Esophagus squamous epithelium (tissue), 5 donors: Measurements from ENCODE around the gene MYBPC3. TPM values are rescaled to one million over a fixed set of nuclear protein-coding genes. Genes with fewer than 3 reads are reported as not detected.

Experiments used
- DNase-seq: peaks from one replicate; lab custom pipeline; 2025; lab: John Stamatoyannopoulos, UW
- H3K27ac ChIP-seq, 4 donors: fragments of 200-600 bp; sonication (generic); one replicate each; pipeline ENCODE4 v1.5.1; 2016 to 2019; ENCODE audit warnings: mild to moderate bottlenecking in 1 of 4
- H3K27me3 ChIP-seq, 4 donors: fragments of 200-600 bp; sonication (generic); 1 replicate in 3 of 4; 2 replicates in 1 of 4; pipeline versions ENCODE4 v1.5.1 to v1.6.0; 2017 to 2021; ENCODE audit warnings: antibody characterized with exemption in 1 of 4
- H3K36me3 ChIP-seq, 3 donors: fragments of 200-600 bp; sonication (generic); one replicate each; pipeline ENCODE4 v1.5.1; 2016 to 2019
- H3K4me1 ChIP-seq, 3 donors: fragments of 200-600 bp; sonication (generic); one replicate each; pipeline ENCODE4 v1.5.1; 2017 to 2019
- H3K4me3 ChIP-seq, 4 donors: fragments of 200-600 bp; sonication (generic); 1 replicate in 3 of 4; 2 replicates in 1 of 4; pipeline ENCODE4 v1.5.1; 2016 to 2019; ENCODE audit warnings: mild to moderate bottlenecking in 2 of 4, moderate library complexity in 1 of 4
- H3K9me3 ChIP-seq, 3 donors: fragments of 200-600 bp; sonication (generic); one replicate each; pipeline ENCODE4 v1.5.1; 2016 to 2019
- CTCF ChIP-seq, 6 experiments: fragments of 450-650 bp in 4 of 6; fragments of 200-600 bp in 2 of 6; sonication (generic) in 2 of 6; IDR thresholded peaks; one replicate each; pipeline ENCODE4 v1.5.1; 2016 to 2019; ENCODE audit warnings: antibody characterized with exemption in 6 of 6, mild to moderate bottlenecking in 4 of 6, moderate library complexity in 4 of 6
- POLR2A ChIP-seq, 4 donors: fragments of 450-650 bp; IDR thresholded peaks; one replicate each; pipeline ENCODE4 v1.6.1; 2017; ENCODE audit warnings: antibody characterized with exemption in 4 of 4, mild to moderate bottlenecking in 4 of 4, moderate library complexity in 3 of 4
- WGBS, 2 donors: methylation state at CpG; one replicate each; pipeline ENCODE4 v1.1.5; 2018; 5-methylcytosine and 5-hydroxymethylcytosine counted together
- intact Hi-C: fragments of 100-400 bp; cut with DNase I; formaldehyde crosslinking; loops from one replicate; pipeline ENCODE4 v1.15.0; 2022
- total RNA-seq, 4 donors: library from RNA; depleted of rRNA; stranded (reverse); fragments of >200 nt; gene quantifications; one replicate each; pipeline ENCODE4 v1.1.0, GENCODE V29; 2016
- donor health status: DM: yes; HTN: yes; CAD: no.

Gene MYBPC3
- total RNA-seq, 4 donors from 2014 or later: 0.08 TPM; not detected in 3

- Histone ChIP-seq H3K36me3 (peaks cover 41 to 100% (median 45%) of the 10 kb centered on the region in 3 donors), H3K9me3 (peaks cover 0 to 6% (median 0%) of the 10 kb centered on the region in 3 donors), H3K4me3 (no peak overlapping the region), H3K27me3 (no peaks in the 10 kb centered on the region), H3K4me1 (peaks cover 0 to 11% (median 0%) of the 10 kb centered on the region in 3 donors), H3K27ac (no peak overlapping the region)
- TF ChIP-seq POLR2A (IDR thresholded peaks at IDR 0.05): no peak
- TF ChIP-seq CTCF (IDR thresholded peaks at IDR 0.05): no peak
- WGBS, 2 donors: no CpG with 5 or more reads among the region's 3 CpGs
- intact Hi-C loops: no loop called here
- no peak for DNase-seq
Observed at GRCh38 chr11:47305734-47306483, 46.6 kb downstream of the MYBPC3 start.

- 96 to 100% methylated on average over 1 of the region's 1 CpG for whole genome bisulfite sequencing, 2 donors
- H3K4me3 ChIP-seq: no peak overlapping the region
- no peak overlapping the region for H3K27ac ChIP-seq
- H3K4me1 ChIP-seq: peaks cover 0 to 11% (median 0%) of the 10 kb centered on the region in 3 donors
- H3K27me3 ChIP-seq: no peaks in the 10 kb centered on the region
- no peak for DNase-seq
- intact Hi-C loops: no loop called here
- peaks cover 23 to 100% (median 34%) of the 10 kb centered on the region in 3 donors for H3K36me3 ChIP-seq
- TF ChIP-seq POLR2A (IDR thresholded peaks at IDR 0.05) (no peak), CTCF (IDR thresholded peaks at IDR 0.05) (no peak)
- peaks cover 0 to 27% (median 8%) of the 10 kb centered on the region in 3 donors for H3K9me3 ChIP-seq
Observed at GRCh38 chr11:47302853-47303252, 49.6 kb downstream of the MYBPC3 start.

GRCh38 chr11:47299078-47299477 lies 53.4 kb downstream of the MYBPC3 start:
- intact Hi-C loops: no loop called here
- WGBS, 2 donors: 90 to 94% methylated on average over 3 of the region's 3 CpGs

GRCh38 chr11:47296045-47296444 lies 56.5 kb downstream of the MYBPC3 start:
- TF ChIP-seq POLR2A (IDR thresholded peaks at IDR 0.05) (no peak), CTCF (IDR thresholded peaks at IDR 0.05) (no peak)
- Histone ChIP-seq H3K9me3 (peaks cover 0 to 21% (median 8%) of the 10 kb centered on the region in 3 donors), H3K27ac (no peak overlapping the region), H3K4me1 (peaks cover 0 to 15% (median 3%) of the 10 kb centered on the region in 3 donors), H3K36me3 (peaks cover 17 to 100% (median 45%) of the 10 kb centered on the region in 3 donors), H3K27me3 (no peaks in the 10 kb centered on the region), H3K4me3 (no peak overlapping the region)
- WGBS, 2 donors: 39 to 50% methylated on average over 4 of the region's 4 CpGs
- intact Hi-C loops: no loop called here
- DNase-seq: no peak

More at GRCh38 chr11:47299078-47299477, 53.4 kb downstream of the MYBPC3 start:
- Histone ChIP-seq H3K27me3 (no peaks in the 10 kb centered on the region), H3K4me3 (no peak overlapping the region), H3K4me1 (peaks cover 0 to 15% (median 3%) of the 10 kb centered on the region in 3 donors), H3K9me3 (peaks cover 0 to 27% (median 8%) of the 10 kb centered on the region in 3 donors), H3K36me3 (peaks cover 12 to 100% (median 40%) of the 10 kb centered on the region in 3 donors), H3K27ac (no peak overlapping the region)
- DNase-seq: no peak
- TF ChIP-seq POLR2A (IDR thresholded peaks at IDR 0.05) (no peak), CTCF (IDR thresholded peaks at IDR 0.05) (no peak)

- Histone ChIP-seq H3K4me1 (peaks cover 0 to 15% (median 3%) of the 10 kb centered on the region in 3 donors), H3K9me3 (peaks cover 0 to 21% (median 8%) of the 10 kb centered on the region in 3 donors), H3K27me3 (no peaks in the 10 kb centered on the region), H3K4me3 (no peak overlapping the region), H3K36me3 (peaks cover 23 to 100% (median 51%) of the 10 kb centered on the region in 3 donors), H3K27ac (no peak overlapping the region)
- intact Hi-C loops: no loop called here
- no peak for TF ChIP-seq CTCF (IDR thresholded peaks at IDR 0.05)
- TF ChIP-seq POLR2A (IDR thresholded peaks at IDR 0.05): no peak
- no peak for DNase-seq
- WGBS, 2 donors: 73 to 75% methylated on average over 5 of the region's 5 CpGs
Observed at GRCh38 chr11:47295385-47295784, 57.1 kb downstream of the MYBPC3 start.
